Measurements from ENCODE around the gene CDX1. TPM values are rescaled to one million over a fixed set of nuclear protein-coding genes. Genes with fewer than 3 reads are reported as not detected.

Gene CDX1
- total and polyA plus RNA-seq, 3 experiments from 2014 or later, result not detected

GRCh38 chr5:150146862-150147601 lies 19.5 kb upstream of the CDX1 start:
- Mint-ChIP-seq H3K4me3 (no peak overlapping the region), H3K27ac (no peak overlapping the region), H3K4me1 (no peaks in the 10 kb centered on the region), H3K36me3 (no peaks in the 10 kb centered on the region), H3K27me3 (peaks cover 5 to 9% of the 10 kb centered on the region in 2 donors), H3K9me3 (no peaks in the 10 kb centered on the region)
- H3K4me1 ChIP-seq (ENCODE audit: insufficient read depth, low read length), result no peaks in the 10 kb centered on the region
- no peaks in the 10 kb centered on the region for H3K27me3 ChIP-seq (ENCODE audit: insufficient read depth, low read length, poor library complexity, severe bottlenecking)
- H3K36me3 ChIP-seq (ENCODE audit: insufficient read depth, low read length), result no peaks in the 10 kb centered on the region
- POLR2A ChIA-PET, result interaction anchor here (0.7 kb wide), 1 partner anchor 8 kb away, joined by 4 read pairs; the partner anchor contains the start of gene PDGFRB
- H3K9me3 ChIP-seq (ENCODE audit: low read length), result no peaks in the 10 kb centered on the region
- H3K4me3 ChIP-seq (ENCODE audit: low read length), result no peak overlapping the region
- no peak for DNase-seq
- H3K27ac ChIP-seq (ENCODE audit: low read depth, low read length), result no peak overlapping the region
- CTCF ChIA-PET, result interaction anchor here (1.2 kb wide), 1 partner anchor 9 kb away, joined by 3 read pairs; no protein-coding TSS in a partner anchor

DNA sequence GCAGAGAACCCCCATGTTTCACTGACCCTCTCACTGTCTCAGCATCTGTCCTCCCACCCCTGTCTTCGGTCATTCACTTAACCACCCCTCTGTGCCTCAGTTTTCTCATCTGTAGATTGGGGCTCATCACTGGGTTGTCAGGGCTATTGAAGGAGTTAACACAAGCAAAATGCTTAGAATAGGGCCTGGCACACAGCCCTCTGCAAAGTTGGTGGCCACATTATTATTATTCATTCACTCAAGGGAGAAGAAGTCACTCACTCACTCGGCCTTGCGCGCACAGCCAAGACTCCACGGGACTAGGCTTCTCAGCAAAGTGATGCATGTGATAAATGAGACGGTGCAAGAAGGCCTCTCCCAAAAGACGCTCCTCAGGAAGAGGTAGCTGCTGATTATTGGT lies 18.9 kb upstream of the CDX1 start:
- H3K27ac ChIP-seq (ENCODE audit: low read depth, low read length), result no peak overlapping the region
- no peak overlapping the region for H3K4me3 Mint-ChIP-seq
- H3K36me3 ChIP-seq (ENCODE audit: insufficient read depth, low read length), result no peaks in the 10 kb centered on the region
- H3K27ac Mint-ChIP-seq, result no peak overlapping the region
- DNase-seq, result no peak
- H3K36me3 Mint-ChIP-seq, result no peaks in the 10 kb centered on the region
- H3K4me3 ChIP-seq (ENCODE audit: low read length), result no peak overlapping the region
- ChIA-PET CTCF (no interaction called here), POLR2A (no interaction called here)
- H3K27me3 ChIP-seq (ENCODE audit: insufficient read depth, low read length, poor library complexity, severe bottlenecking), result no peaks in the 10 kb centered on the region
- no peaks in the 10 kb centered on the region for H3K9me3 ChIP-seq (ENCODE audit: low read length)
- H3K9me3 Mint-ChIP-seq, result no peaks in the 10 kb centered on the region
- H3K27me3 Mint-ChIP-seq, result peaks cover 5 to 9% of the 10 kb centered on the region in 2 donors
- no peaks in the 10 kb centered on the region for H3K4me1 ChIP-seq (ENCODE audit: insufficient read depth, low read length)
- no peaks in the 10 kb centered on the region for H3K4me1 Mint-ChIP-seq

- Mint-ChIP-seq H3K36me3 (no peaks in the 10 kb centered on the region), H3K27ac (peak overlapping the region in 1 of 8 donors; percentile 7), H3K27me3 (peaks cover 4 to 9% of the 10 kb centered on the region in 2 donors), H3K4me1 (no peaks in the 10 kb centered on the region), H3K9me3 (no peaks in the 10 kb centered on the region), H3K4me3 (no peak overlapping the region)
- ChIA-PET CTCF (interaction anchor here (1.0 kb wide), 1 partner anchor 11 kb away, joined by 3 read pairs; no protein-coding TSS in a partner anchor), POLR2A (no interaction called here)
- Histone ChIP-seq H3K27me3 (ENCODE audit: insufficient read depth, low read length, poor library complexity, severe bottlenecking) (no peaks in the 10 kb centered on the region), H3K36me3 (ENCODE audit: insufficient read depth, low read length) (no peaks in the 10 kb centered on the region), H3K4me3 (ENCODE audit: low read length) (no peak overlapping the region), H3K4me1 (ENCODE audit: insufficient read depth, low read length) (no peaks in the 10 kb centered on the region), H3K9me3 (ENCODE audit: low read length) (no peaks in the 10 kb centered on the region), H3K27ac (ENCODE audit: low read depth, low read length) (no peak overlapping the region)
- DNase-seq, result no peak
Observed at GRCh38 chr5:150148117-150148927, 18.3 kb upstream of the CDX1 start.

GRCh38 chr5:150149618-150150017 lies 17.0 kb upstream of the CDX1 start:
- no peak overlapping the region for H3K4me3 Mint-ChIP-seq
- no peak overlapping the region for H3K27ac Mint-ChIP-seq
- H3K9me3 ChIP-seq (ENCODE audit: low read length), result no peaks in the 10 kb centered on the region
- H3K27ac ChIP-seq (ENCODE audit: low read depth, low read length), result no peak overlapping the region
- peaks cover 4 to 9% of the 10 kb centered on the region in 2 donors for H3K27me3 Mint-ChIP-seq
- H3K36me3 Mint-ChIP-seq, result no peaks in the 10 kb centered on the region
- no peaks in the 10 kb centered on the region for H3K27me3 ChIP-seq (ENCODE audit: insufficient read depth, low read length, poor library complexity, severe bottlenecking)
- no peaks in the 10 kb centered on the region for H3K36me3 ChIP-seq (ENCODE audit: insufficient read depth, low read length)
- H3K4me3 ChIP-seq (ENCODE audit: low read length), result no peak overlapping the region
- ChIA-PET CTCF (interaction anchor here (1.0 kb wide), 1 partner anchor 9 kb away, joined by 3 read pairs; no protein-coding TSS in a partner anchor), POLR2A (no interaction called here)
- H3K4me1 ChIP-seq (ENCODE audit: insufficient read depth, low read length), result no peaks in the 10 kb centered on the region
- H3K9me3 Mint-ChIP-seq, result no peaks in the 10 kb centered on the region
- DNase-seq, result no peak
- no peaks in the 10 kb centered on the region for H3K4me1 Mint-ChIP-seq

GRCh38 chr5:150152636-150153462 lies 13.7 kb upstream of the CDX1 start:
- H3K36me3 Mint-ChIP-seq, result no peaks in the 10 kb centered on the region
- H3K27me3 Mint-ChIP-seq, result peaks cover 6 to 23% of the 10 kb centered on the region in 2 donors
- DNase-seq, result no peak
- H3K4me1 Mint-ChIP-seq, result peaks cover 6 to 10% (median 7%) of the 10 kb centered on the region in 3 donors
- POLR2A ChIA-PET, result no interaction called here
- H3K27ac Mint-ChIP-seq, result peak overlapping the region in 1 of 8 donors; percentile 57
- H3K9me3 ChIP-seq (ENCODE audit: low read length), result no peaks in the 10 kb centered on the region
- H3K4me3 Mint-ChIP-seq, result no peak overlapping the region
- H3K27me3 ChIP-seq (ENCODE audit: insufficient read depth, low read length, poor library complexity, severe bottlenecking), result no peaks in the 10 kb centered on the region
- CTCF ChIA-PET, result interaction anchor here (1.0 kb wide), 1 partner anchor 65 kb away, joined by 3 read pairs; no protein-coding TSS in a partner anchor
- H3K4me3 ChIP-seq (ENCODE audit: low read length), result no peak overlapping the region
- no peak overlapping the region for H3K27ac ChIP-seq (ENCODE audit: low read depth, low read length)
- peaks cover 6% of the 10 kb centered on the region for H3K4me1 ChIP-seq (ENCODE audit: insufficient read depth, low read length)
- H3K36me3 ChIP-seq (ENCODE audit: insufficient read depth, low read length), result no peaks in the 10 kb centered on the region
- H3K9me3 Mint-ChIP-seq, result no peaks in the 10 kb centered on the region

- H3K36me3 ChIP-seq (ENCODE audit: insufficient read depth, low read length), result no peaks in the 10 kb centered on the region
- ChIA-PET CTCF (no interaction called here), POLR2A (no interaction called here)
- H3K4me1 ChIP-seq (ENCODE audit: insufficient read depth, low read length), result peaks cover 6% of the 10 kb centered on the region
- peaks cover 6 to 10% (median 7%) of the 10 kb centered on the region in 3 donors for H3K4me1 Mint-ChIP-seq
- no peaks in the 10 kb centered on the region for H3K36me3 Mint-ChIP-seq
- H3K27ac ChIP-seq (ENCODE audit: low read depth, low read length), result no peak overlapping the region
- H3K9me3 Mint-ChIP-seq, result no peaks in the 10 kb centered on the region
- H3K4me3 Mint-ChIP-seq, result no peak overlapping the region
- peaks cover 6 to 23% of the 10 kb centered on the region in 2 donors for H3K27me3 Mint-ChIP-seq
- no peaks in the 10 kb centered on the region for H3K27me3 ChIP-seq (ENCODE audit: insufficient read depth, low read length, poor library complexity, severe bottlenecking)
- H3K9me3 ChIP-seq (ENCODE audit: low read length), result no peaks in the 10 kb centered on the region
- H3K27ac Mint-ChIP-seq, result no peak overlapping the region
- H3K4me3 ChIP-seq (ENCODE audit: low read length), result no peak overlapping the region
- no peak for DNase-seq
Observed at GRCh38 chr5:150153483-150153882, 13.1 kb upstream of the CDX1 start.

GRCh38 chr5:150153957-150154617 lies 12.5 kb upstream of the CDX1 start:
- H3K4me3 Mint-ChIP-seq, result peak overlapping the region in 5 of 7 donors; percentile 10 to 82 (median 58)
- ChIA-PET CTCF (no interaction called here), POLR2A (no interaction called here)
- H3K36me3 Mint-ChIP-seq, result no peaks in the 10 kb centered on the region
- Histone ChIP-seq H3K36me3 (ENCODE audit: insufficient read depth, low read length) (no peaks in the 10 kb centered on the region), H3K27ac (ENCODE audit: low read depth, low read length) (no peak overlapping the region), H3K27me3 (ENCODE audit: insufficient read depth, low read length, poor library complexity, severe bottlenecking) (no peaks in the 10 kb centered on the region), H3K4me1 (ENCODE audit: insufficient read depth, low read length) (peaks cover 6% of the 10 kb centered on the region), H3K9me3 (ENCODE audit: low read length) (no peaks in the 10 kb centered on the region), H3K4me3 (ENCODE audit: low read length) (no peak overlapping the region)
- H3K9me3 Mint-ChIP-seq, result no peaks in the 10 kb centered on the region
- no peak for DNase-seq
- peak overlapping the region in 1 of 8 donors; percentile 31 for H3K27ac Mint-ChIP-seq
- H3K4me1 Mint-ChIP-seq, result peaks cover 6 to 10% (median 7%) of the 10 kb centered on the region in 3 donors
- H3K27me3 Mint-ChIP-seq, result peaks cover 7 to 18% of the 10 kb centered on the region in 2 donors

Data from CD8-positive, alpha-beta memory T cell (primary cell).